HG03135 (cell line): ENCODE results near the gene TM4SF20.
A peak's percentile ranks its signal among the peaks of the same experiment; 100 is the strongest.

ENCODE experiments used
- ATAC-seq: cut with Tn5 transposase; IDR thresholded peaks from one replicate; pipeline ENCODE4 v1.9.1; 2021; ENCODE audit warnings: mild to moderate bottlenecking, moderate library complexity; ENCODE audit not compliant: unreplicated experiment

TM4SF20 gene, protein sequence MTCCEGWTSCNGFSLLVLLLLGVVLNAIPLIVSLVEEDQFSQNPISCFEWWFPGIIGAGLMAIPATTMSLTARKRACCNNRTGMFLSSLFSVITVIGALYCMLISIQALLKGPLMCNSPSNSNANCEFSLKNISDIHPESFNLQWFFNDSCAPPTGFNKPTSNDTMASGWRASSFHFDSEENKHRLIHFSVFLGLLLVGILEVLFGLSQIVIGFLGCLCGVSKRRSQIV

GRCh38 chr2:227379095-227379494 lies at the start of gene TM4SF20:
Gene TM4SF20 (minus strand): TSS chr2:227379306. CDS start chr2:227379268, 38 bp downstream.
- ATAC-seq = no peak

- ATAC-seq = no peak
Observed at GRCh38 chr2:227428731-227429285, 49.7 kb upstream of the TM4SF20 start.

DNA sequence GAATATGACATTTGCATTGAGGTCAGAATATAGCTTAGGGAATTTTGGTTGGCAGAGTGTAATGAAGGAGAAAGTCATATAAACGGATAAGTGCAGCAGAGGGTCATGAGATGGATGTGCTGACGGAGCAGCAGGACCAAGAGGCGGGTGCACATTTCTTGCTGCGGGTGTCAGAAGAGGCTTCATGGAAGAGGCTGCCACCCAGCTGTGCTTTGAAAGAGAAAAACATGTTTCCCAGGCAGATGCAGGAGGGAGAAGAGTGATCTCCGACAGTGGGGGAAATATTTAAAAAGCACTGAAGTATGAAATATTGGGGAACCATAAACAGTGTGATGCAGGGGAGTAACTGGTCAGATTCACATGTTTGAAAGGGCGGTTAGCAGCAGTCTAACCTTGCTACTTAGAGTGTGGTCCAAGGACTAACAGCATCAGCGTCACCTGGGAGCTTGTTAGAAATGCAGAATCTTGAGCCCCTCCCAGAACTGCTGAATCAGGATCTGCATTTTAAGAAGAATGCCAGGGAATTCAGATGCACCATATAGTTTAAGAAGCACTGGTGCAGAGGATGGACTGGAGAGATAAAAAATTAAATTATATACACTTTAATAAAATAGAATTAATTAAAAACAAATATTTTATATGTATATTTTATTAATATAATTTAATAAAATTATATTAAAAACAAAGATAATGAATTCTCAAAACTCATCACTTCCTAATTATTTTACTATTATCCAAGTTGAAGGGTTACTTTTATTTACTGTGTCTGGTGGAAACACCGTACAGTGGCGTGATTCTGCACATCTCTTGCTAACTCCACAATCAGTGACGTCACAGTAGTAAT lies 44.8 kb upstream of the TM4SF20 start:
- no peak for ATAC-seq

DNA sequence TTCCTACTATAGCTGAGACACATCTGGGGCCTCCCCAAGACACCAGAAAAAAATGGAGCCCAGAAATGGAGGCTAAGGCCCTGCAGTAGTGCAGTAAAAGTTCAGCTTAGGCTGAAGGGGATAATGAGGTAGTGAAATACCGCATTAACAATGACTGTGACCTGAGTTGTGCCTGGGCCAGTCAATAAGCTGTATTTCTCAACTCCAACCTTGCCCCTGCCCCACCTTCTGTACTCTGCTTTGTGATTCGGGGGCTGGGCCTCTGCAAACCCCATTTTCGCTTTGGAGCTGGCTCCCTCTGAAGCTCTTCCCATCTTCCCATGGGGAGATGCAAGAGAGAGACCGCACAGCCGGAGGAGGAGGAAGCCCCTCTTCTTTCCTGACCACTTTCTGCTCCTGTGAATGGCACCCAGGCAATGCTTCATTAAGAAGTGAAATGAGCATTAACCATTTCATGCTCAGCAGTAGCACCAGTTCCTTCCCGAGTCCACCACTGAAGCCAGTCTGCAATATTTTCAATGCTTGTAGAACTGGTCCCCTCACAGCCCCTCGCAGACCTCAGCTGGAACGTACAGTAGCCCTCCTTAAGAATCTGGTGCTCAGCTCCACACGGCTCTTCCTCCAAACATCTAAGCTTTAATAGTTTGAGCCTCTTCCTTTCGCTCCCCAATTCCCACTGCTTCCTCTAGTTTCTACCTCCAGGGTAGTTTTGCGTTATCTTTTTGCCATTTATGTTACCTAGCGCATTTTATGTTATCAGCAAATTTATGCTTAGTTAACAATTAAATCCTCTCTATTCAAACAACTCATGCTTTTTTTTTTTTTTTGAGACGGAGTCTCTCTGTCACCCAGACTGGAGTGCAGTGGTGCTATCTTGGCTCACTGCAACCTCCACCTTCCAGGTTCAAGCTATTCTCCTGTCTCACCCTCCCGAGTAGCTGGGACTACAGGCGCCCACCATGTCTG lies 41.3 kb upstream of the TM4SF20 start:
- no peak for ATAC-seq

- no peak for ATAC-seq
Observed at GRCh38 chr2:227416701-227417100, 37.6 kb upstream of the TM4SF20 start.

- ATAC-seq = peak; percentile 47
Observed at GRCh38 chr2:227415538-227416424, 36.7 kb upstream of the TM4SF20 start.

- ATAC-seq = no peak
Observed at GRCh38 chr2:227414846-227415245, 35.7 kb upstream of the TM4SF20 start.

DNA sequence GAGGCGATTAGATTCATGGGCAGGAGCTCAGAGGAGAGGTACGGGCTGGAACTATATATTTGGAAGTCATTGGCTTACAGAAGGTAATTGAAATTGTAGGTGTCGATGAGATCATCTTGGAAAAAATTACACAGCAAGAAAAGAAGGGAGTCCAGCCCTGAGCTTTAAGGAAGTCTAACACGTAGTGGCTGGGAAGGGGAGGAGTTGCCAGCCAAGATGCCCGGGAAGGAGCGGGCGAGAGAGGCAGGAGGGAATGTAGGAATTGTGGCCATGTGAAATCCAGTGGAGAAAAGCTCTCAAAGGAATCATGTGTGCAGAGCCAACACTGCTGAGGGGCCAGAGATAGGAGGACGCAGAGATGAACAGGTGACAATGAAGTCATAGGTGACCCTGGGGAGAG lies 34.3 kb upstream of the TM4SF20 start:
- no peak for ATAC-seq

- ATAC-seq = no peak
Observed at GRCh38 chr2:227412877-227413276, 33.8 kb upstream of the TM4SF20 start.

DNA sequence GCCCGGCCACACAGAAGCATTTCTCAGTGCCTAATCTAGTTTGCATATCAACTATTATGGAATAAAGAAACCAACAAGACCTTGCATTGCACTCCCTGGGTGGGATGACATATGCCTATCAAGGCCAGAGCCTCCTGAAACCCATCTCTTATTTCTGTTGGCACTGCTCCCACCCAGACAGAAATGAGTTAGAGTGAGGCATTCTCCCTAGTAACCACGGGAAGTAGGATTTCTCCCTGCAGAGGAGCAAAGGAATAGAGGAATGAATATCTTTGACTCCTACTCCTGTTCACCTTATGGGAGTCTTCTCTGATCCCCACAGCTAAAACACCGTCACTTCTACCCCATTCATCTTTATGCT lies 32.9 kb upstream of the TM4SF20 start:
- no peak for ATAC-seq

GRCh38 chr2:227411320-227411989 lies 32.3 kb upstream of the TM4SF20 start:
- ATAC-seq = peak; percentile 68

GRCh38 chr2:227410191-227410590 lies 31.1 kb upstream of the TM4SF20 start:
- ATAC-seq = no peak

- ATAC-seq = no peak
Observed at GRCh38 chr2:227407591-227408151, 28.6 kb upstream of the TM4SF20 start.

- ATAC-seq = peak; percentile 47
Observed at GRCh38 chr2:227406177-227407031, 27.3 kb upstream of the TM4SF20 start.

DNA sequence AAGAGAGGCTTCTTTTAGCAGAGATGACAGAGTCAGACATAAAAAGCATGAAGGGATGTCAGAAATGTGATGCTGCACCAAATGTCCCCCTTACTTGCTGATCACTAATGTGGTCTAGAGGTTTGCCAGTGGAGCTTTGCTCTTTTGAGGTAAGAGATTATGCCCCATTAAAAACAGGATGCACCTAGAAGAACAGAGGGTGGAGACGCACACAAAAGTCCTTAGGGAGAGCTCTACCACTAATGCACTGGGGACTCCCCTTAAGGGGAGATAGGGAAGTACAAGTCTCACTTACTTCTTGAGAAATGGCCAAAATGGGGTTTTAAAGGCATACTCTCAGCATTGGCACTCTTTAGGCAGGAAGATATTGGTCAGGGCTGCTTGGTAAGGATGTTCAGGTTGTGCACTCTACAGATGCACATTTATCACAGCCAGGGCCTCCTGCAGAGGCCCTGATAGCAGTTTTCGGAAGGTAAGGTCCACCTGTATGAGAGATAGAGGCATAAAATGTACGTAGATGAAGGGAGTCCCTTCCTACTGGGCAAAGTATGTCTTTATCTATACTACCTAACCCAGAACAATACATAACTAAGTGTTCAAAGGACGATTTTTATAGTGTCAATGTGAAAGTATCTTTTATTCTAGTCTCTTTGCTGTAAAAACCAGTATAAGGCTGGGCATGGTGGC lies 25.6 kb upstream of the TM4SF20 start:
- ATAC-seq = no peak

DNA sequence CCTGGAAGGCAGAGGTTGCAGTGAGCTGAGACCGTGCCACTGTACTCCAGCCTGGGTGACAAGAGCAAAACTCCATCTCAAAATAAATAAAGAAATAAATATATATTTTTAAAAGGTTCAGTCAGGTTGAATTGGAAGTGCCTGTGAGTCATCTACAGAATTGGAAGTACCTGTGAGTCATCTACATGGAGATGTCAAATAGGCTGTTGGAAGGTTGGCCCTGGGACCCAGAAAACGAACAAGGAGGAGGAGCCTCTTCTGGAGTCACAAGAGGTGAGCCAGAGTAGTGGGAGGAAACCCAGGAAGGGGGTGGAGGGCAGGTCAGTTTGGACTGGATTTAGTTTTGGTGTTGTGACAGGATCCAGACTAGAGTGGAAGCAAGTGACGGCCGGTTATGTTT lies 23.9 kb upstream of the TM4SF20 start:
- ATAC-seq = no peak

DNA sequence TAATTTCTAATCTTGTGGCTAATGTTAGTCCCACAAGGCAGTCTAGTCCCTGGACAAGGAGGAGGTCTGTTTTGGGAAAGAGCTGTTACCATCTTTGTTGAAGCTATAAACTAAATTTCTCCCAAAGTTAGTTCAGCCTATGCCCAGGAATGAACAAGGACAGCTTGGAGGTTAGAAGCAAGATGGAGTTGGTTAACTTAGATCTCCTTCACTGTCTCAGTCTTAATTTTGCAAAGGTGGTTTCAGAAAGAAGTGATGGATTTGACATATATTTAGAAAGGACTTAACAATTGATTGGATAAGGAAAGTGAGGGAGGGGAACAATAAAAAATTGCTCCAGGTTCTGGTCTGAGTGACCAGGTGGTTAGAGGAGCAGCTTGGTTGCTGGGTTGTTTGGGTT lies 23.2 kb upstream of the TM4SF20 start:
- no peak for ATAC-seq

- no peak for ATAC-seq
Observed at GRCh38 chr2:227401550-227401949, 22.4 kb upstream of the TM4SF20 start.
